Right hindlimb (tissue), 1 donor: ENCODE measurements around the gene ARPC5.
"Not testable (repeated sequence)": the region's sequence is repeated elsewhere in the genome, so short reads cannot be mapped to it uniquely, and the experiment has no call there.

Experiments
- DNase-seq: peaks from one replicate; pipeline ENCODE4 v3.0.0-alpha.2; 2018

ARPC5 gene

GRCh38 chr1:183645531-183645930 is 9.9 kb upstream of the ARPC5 start:
- no peak for DNase-seq

GRCh38 chr1:183642166-183642565 is 6.6 kb upstream of the ARPC5 start:
- DNase-seq: no peak

- no peak for DNase-seq
These were observed 4.6 kb upstream of the ARPC5 start for GRCh38 chr1:183640193-183640592.

- no peak for DNase-seq
These were observed 3.2 kb upstream of the ARPC5 start for GRCh38 chr1:183638649-183639387.

- DNase-seq: no peak
These were observed 1.2 kb upstream of the ARPC5 start for GRCh38 chr1:183636783-183637182.

GRCh38 chr1:183636334-183636682 is 725 bp upstream of the ARPC5 start:
- DNase-seq: no peak

GRCh38 chr1:183635099-183635605 is 431 bp downstream of the ARPC5 start:
- DNase-seq: no peak

GRCh38 chr1:183634429-183635065 is 1.0 kb downstream of the ARPC5 start:
- DNase-seq: no peak

GRCh38 chr1:183633676-183634343 is 1.8 kb downstream of the ARPC5 start:
- no peak for DNase-seq

GRCh38 chr1:183632964-183633363 is 2.6 kb downstream of the ARPC5 start:
- DNase-seq: no peak

- no peak for DNase-seq
These were observed 3.5 kb downstream of the ARPC5 start for GRCh38 chr1:183632114-183632513.

- DNase-seq: no peak
These were observed 4.8 kb downstream of the ARPC5 start for GRCh38 chr1:183630748-183631147.

- no peak for DNase-seq
These were observed 7.0 kb downstream of the ARPC5 start for GRCh38 chr1:183628537-183628936.

GRCh38 chr1:183626236-183626635 is 9.3 kb downstream of the ARPC5 start:
- not testable (repeated sequence) for DNase-seq

GRCh38 chr1:183622884-183623785 is 12.4 kb downstream of the ARPC5 start:
- peak; percentile 51 for DNase-seq

GRCh38 chr1:183622013-183622412 is 13.6 kb downstream of the ARPC5 start:
- no peak for DNase-seq

GRCh38 chr1:183620311-183620710 is 15.3 kb downstream of the ARPC5 start:
- no peak for DNase-seq

GRCh38 chr1:183619781-183620180 is 15.8 kb downstream of the ARPC5 start:
- no peak for DNase-seq

GRCh38 chr1:183618202-183618601 is 17.4 kb downstream of the ARPC5 start:
- DNase-seq: not testable (repeated sequence)

GRCh38 chr1:183612975-183613374 is 22.6 kb downstream of the ARPC5 start:
- not testable (repeated sequence) for DNase-seq

GRCh38 chr1:183612407-183612806 is 23.2 kb downstream of the ARPC5 start:
- no peak for DNase-seq

- no peak for DNase-seq
These were observed 24.6 kb downstream of the ARPC5 start for GRCh38 chr1:183611021-183611420.
